HCEC 1CT (cell line): ENCODE data around the gene POM121C.
"Not testable (repeated sequence)": the region's sequence is repeated elsewhere in the genome, so short reads cannot be mapped to it uniquely, and the experiment has no call there.

Experiments used
- DNase-seq: peaks from one replicate; pipeline ENCODE4 v3.0.0-alpha.2; 2017

Gene POM121C

GRCh38 chr7:75421798-75422710 lies 64.0 kb downstream of the POM121C start:
- not testable (repeated sequence) for DNase-seq

- DNase-seq, result not testable (repeated sequence)
Observed at GRCh38 chr7:75420152-75420551, 65.9 kb downstream of the POM121C start.

DNA sequence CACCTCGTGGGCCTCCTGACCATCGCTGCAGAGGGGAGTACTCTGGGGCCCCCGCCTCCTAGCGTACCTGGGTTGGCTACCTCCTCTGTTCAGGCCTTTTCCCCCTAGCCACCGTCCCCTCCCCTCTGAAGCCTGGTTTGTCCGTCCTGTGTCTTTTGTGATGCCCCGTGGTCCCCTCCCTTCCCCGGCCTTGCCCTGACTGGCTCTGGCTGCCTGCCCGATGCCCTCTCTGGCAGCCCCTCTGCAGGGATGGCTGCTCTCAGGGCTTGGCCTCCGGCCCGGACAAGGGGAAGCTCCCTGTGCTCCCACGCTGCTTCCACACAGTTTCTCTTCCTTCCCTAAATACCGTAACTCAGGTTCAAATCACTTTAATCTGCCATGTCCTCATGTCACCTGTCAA lies 66.4 kb downstream of the POM121C start:
- not testable (repeated sequence) for DNase-seq

- not testable (repeated sequence) for DNase-seq
Observed at GRCh38 chr7:75419210-75419609, 66.9 kb downstream of the POM121C start.

DNA sequence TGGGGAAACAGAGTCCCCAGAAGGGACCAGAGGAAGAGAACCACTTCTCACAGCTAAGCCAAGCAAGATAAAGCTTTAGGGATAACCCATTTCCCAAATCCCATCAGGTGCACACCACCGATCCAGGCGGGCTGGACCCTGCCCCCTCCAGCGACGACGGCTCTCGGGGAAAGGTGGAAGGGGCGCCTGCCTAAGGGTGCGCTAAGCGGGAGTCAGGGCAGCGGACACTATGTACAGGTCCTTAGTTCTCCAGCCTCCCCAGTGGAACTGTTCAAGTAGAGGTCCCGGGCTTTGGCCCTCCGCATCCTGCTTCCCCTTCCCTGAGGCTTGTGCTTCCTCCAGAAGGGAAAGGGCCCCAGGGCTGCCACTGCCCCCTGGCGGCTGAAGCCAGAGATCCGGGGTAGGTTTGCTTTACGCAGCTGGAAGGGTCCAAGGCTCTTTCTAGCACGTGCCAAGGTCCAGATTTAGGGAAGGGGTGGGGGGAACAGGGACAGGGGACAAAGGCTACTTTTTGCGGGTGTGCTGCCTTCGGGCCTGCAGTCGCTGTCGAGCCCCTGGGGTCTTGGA lies 67.7 kb downstream of the POM121C start:
- not testable (repeated sequence) for DNase-seq

- not testable (repeated sequence) for DNase-seq
Observed at GRCh38 chr7:75416787-75417186, 69.3 kb downstream of the POM121C start.

- not testable (repeated sequence) for DNase-seq
Observed at GRCh38 chr7:75415829-75416373, 70.2 kb downstream of the POM121C start.

DNA sequence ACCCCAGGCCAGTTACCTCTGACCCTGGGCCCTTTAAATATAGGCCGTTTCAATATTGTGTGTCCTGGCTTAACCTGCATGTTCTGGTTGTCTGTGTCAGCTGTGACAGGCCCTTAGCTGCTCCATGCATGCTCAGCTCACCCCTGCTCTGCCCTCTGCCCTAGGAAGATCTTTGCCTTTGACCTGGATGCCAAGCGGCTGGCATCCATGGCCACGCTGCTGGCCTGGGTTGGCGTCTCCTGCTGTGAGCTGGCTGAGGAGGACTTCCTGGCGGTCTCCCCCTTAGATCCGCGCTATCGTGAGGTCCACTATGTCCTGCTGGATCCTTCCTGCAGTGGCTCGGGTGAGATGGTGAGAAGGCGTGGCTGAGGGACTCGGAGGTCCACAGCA lies 70.7 kb downstream of the POM121C start:
- not testable (repeated sequence) for DNase-seq

GRCh38 chr7:75414708-75415427 lies 71.2 kb downstream of the POM121C start:
- DNase-seq, result not testable (repeated sequence)

DNA sequence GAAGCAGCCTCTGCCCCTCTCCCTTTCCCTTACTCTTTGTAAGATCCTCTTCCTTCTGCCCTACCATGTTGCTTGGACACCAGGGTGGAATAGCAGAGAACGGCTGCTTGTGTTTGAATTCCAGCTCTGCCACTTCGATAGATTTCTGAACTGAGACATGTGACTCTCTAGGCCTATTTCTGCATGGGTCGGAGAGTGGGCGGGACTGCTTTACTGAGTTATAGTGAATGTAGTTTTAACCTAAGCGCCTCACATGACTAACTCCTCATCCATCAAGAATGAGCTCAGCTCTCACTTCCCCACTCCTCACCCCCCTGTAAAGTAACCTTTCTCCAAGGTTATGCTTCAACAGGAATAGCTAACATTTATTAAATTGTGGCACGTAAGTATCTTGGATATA lies 71.9 kb downstream of the POM121C start:
- not testable (repeated sequence) for DNase-seq

GRCh38 chr7:75410823-75411173 lies 75.3 kb downstream of the POM121C start:
- DNase-seq, result not testable (repeated sequence)

GRCh38 chr7:75409880-75410822 lies 75.9 kb downstream of the POM121C start:
- not testable (repeated sequence) for DNase-seq

GRCh38 chr7:75404663-75405062 lies 81.4 kb downstream of the POM121C start:
- DNase-seq, result not testable (repeated sequence)

GRCh38 chr7:75403455-75404443 lies 82.3 kb downstream of the POM121C start:
- not testable (repeated sequence) for DNase-seq

DNA sequence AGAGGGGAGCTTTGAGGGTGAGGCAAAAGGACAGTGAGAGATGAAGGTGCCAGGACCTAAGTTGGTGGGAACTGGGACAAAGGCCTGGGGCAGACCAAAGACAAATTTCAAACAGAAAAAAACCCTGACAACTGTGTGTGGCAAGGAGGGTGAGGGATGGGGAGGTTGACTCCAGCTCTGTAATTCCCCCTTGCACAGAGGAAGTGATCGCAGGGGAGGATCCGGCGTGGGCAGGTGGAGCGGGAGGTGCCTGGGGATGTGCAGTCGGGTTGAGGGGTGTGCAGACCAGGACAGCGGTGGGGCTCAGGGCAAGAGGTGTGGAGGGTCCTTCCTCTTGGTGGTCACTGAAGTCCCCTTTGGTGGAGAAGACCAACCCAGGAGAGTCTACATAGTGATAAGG lies 85.5 kb downstream of the POM121C start:
- not testable (repeated sequence) for DNase-seq

DNA sequence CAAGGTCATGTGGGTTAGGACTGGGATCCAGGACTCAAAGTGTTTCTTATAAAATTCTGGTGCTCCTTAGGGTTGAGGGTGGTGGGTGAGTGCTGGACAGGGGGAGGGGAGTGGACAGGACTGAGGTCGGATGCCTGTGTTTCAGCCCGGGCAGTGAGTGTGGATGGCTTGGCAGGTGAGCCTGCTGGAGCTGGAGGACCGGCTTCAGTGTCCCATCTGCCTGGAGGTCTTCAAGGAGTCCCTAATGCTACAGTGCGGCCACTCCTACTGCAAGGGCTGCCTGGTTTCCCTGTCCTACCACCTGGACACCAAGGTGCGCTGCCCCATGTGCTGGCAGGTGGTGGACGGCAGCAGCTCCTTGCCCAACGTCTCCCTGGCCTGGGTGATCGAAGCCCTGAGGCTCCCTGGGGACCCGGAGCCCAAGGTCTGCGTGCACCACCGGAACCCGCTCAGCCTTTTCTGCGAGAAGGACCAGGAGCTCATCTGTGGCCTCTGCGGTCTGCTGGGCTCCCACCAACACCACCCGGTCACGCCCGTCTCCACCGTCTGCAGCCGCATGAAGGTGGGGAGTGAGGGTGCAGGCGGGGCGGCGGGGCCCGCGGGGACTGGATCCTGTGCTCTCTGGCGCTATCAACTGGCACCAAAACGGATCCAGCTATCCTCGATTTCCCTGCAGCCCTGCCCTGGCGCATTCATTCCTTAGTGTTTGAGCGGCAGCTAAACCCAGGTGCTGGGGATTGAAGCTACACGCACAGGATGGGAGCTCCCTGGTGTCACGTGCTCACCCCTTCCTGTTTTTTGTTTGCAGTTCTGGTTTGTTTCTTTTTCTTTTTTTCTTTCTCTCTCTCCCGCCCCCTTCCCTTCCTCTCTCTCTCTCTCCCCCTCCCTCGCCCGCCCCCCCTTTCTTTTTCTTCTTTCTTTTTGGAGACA lies 87.1 kb downstream of the POM121C start:
- not testable (repeated sequence) for DNase-seq

- not testable (repeated sequence) for DNase-seq
Observed at GRCh38 chr7:75397865-75398264, 88.2 kb downstream of the POM121C start.

- DNase-seq, result not testable (repeated sequence)
Observed at GRCh38 chr7:75395329-75395728, 90.8 kb downstream of the POM121C start, which contains the start of gene TRIM73. Gene TRIM73 (plus strand): TSS chr7:75395629. CDS start chr7:75398934, 3,305 bp downstream.

DNA sequence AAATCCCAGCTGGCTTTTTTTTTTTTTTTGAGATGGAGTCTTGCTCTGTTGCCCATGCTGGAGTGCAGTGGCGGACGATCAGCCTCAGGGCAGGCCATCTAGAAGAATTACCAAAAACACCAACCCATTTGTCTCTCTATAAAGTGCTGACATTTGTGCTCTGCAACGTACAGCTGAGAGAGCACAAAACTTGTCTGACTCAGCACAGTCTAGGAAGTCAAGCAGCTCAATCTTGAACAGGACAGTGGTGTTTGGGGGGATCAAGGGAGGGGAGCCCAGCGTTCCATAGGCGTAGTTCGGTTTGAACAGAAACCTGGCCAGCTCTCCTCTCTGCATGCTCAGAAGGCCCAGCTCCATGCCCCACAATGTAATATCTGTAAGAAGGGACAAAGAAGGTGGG lies 92.9 kb downstream of the POM121C start:
- DNase-seq, result not testable (repeated sequence)
